GM19324 (cell line): Measurements from ENCODE around the gene VGF.
"Not testable (repeated sequence)": the region's sequence is repeated elsewhere in the genome, so short reads cannot be mapped to it uniquely, and the experiment has no call there.

Experiments used
- ATAC-seq: cut with Tn5 transposase; IDR thresholded peaks from one replicate; pipeline ENCODE4 v1.9.1; 2021; ENCODE audit warnings: mild to moderate bottlenecking, moderate library complexity; ENCODE audit not compliant: unreplicated experiment, low FRiP score

VGF gene

GRCh38 chr7:101151908-101152651 is 13.3 kb downstream of the VGF start:
- no peak for ATAC-seq

- ATAC-seq: no peak
These were observed 24.5 kb downstream of the VGF start for GRCh38 chr7:101140746-101141382.

GRCh38 chr7:101140339-101140699 is 25.1 kb downstream of the VGF start:
- ATAC-seq: no peak

- no peak for ATAC-seq
These were observed 27.0 kb downstream of the VGF start for GRCh38 chr7:101138213-101138870.

- ATAC-seq: no peak
These were observed 27.6 kb downstream of the VGF start for GRCh38 chr7:101137651-101138212.

GRCh38 chr7:101134399-101134980 is 30.9 kb downstream of the VGF start:
- ATAC-seq: no peak

- ATAC-seq: no peak
These were observed 31.6 kb downstream of the VGF start for GRCh38 chr7:101133621-101134398.

GRCh38 chr7:101132626-101133600 is 32.5 kb downstream of the VGF start:
- not testable (repeated sequence) for ATAC-seq

GRCh38 chr7:101129603-101130117 is 35.7 kb downstream of the VGF start:
- ATAC-seq: no peak

GRCh38 chr7:101128040-101128834 is 37.1 kb downstream of the VGF start:
- no peak for ATAC-seq

- no peak for ATAC-seq
These were observed 37.8 kb downstream of the VGF start for GRCh38 chr7:101127460-101128039.

- peak; percentile 10 for ATAC-seq
These were observed 38.5 kb downstream of the VGF start, which contains the start of gene SERPINE1 for GRCh38 chr7:101126651-101127459. TSS of gene SERPINE1 (plus strand) at chr7:101127104. CDS start at chr7:101128394, 1,290 bp downstream.

GRCh38 chr7:101125989-101126650 is 39.2 kb downstream of the VGF start:
- peak; percentile 57 for ATAC-seq

GRCh38 chr7:101124376-101125056 is 40.9 kb downstream of the VGF start:
- no peak for ATAC-seq

GRCh38 chr7:101123703-101124068 is 41.7 kb downstream of the VGF start:
- no peak for ATAC-seq
